Suprapubic skin (tissue), 4 donors: ENCODE measurements around the gene INSC. TPM values are rescaled to one million over a fixed set of nuclear protein-coding genes. Genes with fewer than 3 reads are reported as not detected.

ENCODE experiments used
- DNase-seq, 2 donors: peaks; one replicate each; pipeline ENCODE4 v3.0.0-alpha.2; 2019; ENCODE audit warnings: low spot score in 2 of 2
- H3K27ac ChIP-seq: fragments of 200-600 bp; sonication (generic); one replicate; pipeline ENCODE4 v1.5.1; 2019
- H3K27me3 ChIP-seq: fragments of 200-600 bp; sonication (generic); one replicate; pipeline ENCODE4 v1.5.1; 2019
- H3K36me3 ChIP-seq: fragments of 200-600 bp; sonication (generic); one replicate; pipeline ENCODE4 v1.5.1; 2019
- H3K4me1 ChIP-seq: fragments of 200-600 bp; sonication (generic); one replicate; pipeline ENCODE4 v1.5.1; 2019
- H3K4me3 ChIP-seq: fragments of 200-600 bp; sonication (generic); one replicate; pipeline ENCODE4 v1.5.1; 2019; ENCODE audit warnings: mild to moderate bottlenecking
- H3K9me3 ChIP-seq: fragments of 200-600 bp; sonication (generic); one replicate; pipeline ENCODE4 v1.5.1; 2019
- EP300 ChIP-seq: sonication (generic); formaldehyde crosslinking; IDR thresholded peaks from one replicate; pipeline ENCODE4 v1.6.1; 2017; ENCODE audit warnings: antibody characterized with exemption
- POLR2A ChIP-seq, 2 donors: fragments of 450-650 bp; IDR thresholded peaks; one replicate each; pipeline ENCODE4 v1.6.1; 2017; ENCODE audit warnings: antibody characterized with exemption in 2 of 2, mild to moderate bottlenecking in 2 of 2, moderate library complexity in 2 of 2
- POLR2AphosphoS5 ChIP-seq, 3 donors: sonication (generic); formaldehyde crosslinking; IDR thresholded peaks; one replicate each; pipeline ENCODE4 v1.6.1; 2017; ENCODE audit warnings: antibody characterized with exemption in 3 of 3
- WGBS: methylation state at CpG from one replicate; pipeline ENCODE4 v1.1.5; 2018; 5-methylcytosine and 5-hydroxymethylcytosine counted together
- total RNA-seq, 4 donors: library from RNA; depleted of rRNA; stranded (reverse); fragments of >200 nt; gene quantifications; one replicate each; pipeline ENCODE4 v1.1.0, GENCODE V29; 2016
- TF ChIP-seq, protein P1 (sequence below), 2 donors: fragments of 200-600 bp in 1 of 2; fragments of 450-650 bp in 1 of 2; sonication (generic) in 1 of 2; IDR thresholded peaks; one replicate each; pipeline ENCODE4 v1.5.1; 2016 to 2019; ENCODE audit warnings: antibody characterized with exemption in 2 of 2, mild to moderate bottlenecking in 1 of 2, moderate library complexity in 1 of 2

The INSC gene
- total RNA-seq, 4 donors from 2014 or later: 0.16 to 0.34 (median 0.32) TPM; not detected in 1

DNA sequence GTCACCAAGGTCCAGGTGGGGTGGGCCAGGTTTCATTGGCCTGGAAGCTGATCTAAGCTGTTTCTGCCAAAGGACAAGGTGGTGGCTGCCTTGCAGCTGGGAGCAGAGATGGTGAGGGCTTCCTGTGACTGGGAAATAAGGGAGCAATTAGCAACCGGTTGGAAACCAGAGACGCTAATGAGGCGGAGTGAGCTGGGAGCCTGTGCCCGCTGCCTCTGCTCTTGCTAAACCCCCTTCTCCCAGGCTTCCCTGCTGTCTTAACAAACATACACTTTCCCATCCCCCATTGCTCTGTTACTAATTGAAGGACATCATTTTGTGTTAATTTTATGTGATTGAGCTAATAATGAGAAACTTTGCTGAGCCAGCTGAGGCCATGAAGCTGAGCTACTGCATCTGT is 121.8 kb downstream of the INSC start:
- Histone ChIP-seq H3K27me3 (no peaks in the 10 kb centered on the region), H3K27ac (no peak overlapping the region), H3K36me3 (no peaks in the 10 kb centered on the region), H3K9me3 (no peaks in the 10 kb centered on the region), H3K4me1 (no peaks in the 10 kb centered on the region), H3K4me3 (no peak overlapping the region)
- no peak for DNase-seq
- TF ChIP-seq POLR2A (IDR thresholded peaks at IDR 0.05) (no peak), EP300 (no peak), POLR2AphosphoS5 (IDR thresholded peaks at IDR 0.05) (no peak)
- TF ChIP-seq, protein P1, sequence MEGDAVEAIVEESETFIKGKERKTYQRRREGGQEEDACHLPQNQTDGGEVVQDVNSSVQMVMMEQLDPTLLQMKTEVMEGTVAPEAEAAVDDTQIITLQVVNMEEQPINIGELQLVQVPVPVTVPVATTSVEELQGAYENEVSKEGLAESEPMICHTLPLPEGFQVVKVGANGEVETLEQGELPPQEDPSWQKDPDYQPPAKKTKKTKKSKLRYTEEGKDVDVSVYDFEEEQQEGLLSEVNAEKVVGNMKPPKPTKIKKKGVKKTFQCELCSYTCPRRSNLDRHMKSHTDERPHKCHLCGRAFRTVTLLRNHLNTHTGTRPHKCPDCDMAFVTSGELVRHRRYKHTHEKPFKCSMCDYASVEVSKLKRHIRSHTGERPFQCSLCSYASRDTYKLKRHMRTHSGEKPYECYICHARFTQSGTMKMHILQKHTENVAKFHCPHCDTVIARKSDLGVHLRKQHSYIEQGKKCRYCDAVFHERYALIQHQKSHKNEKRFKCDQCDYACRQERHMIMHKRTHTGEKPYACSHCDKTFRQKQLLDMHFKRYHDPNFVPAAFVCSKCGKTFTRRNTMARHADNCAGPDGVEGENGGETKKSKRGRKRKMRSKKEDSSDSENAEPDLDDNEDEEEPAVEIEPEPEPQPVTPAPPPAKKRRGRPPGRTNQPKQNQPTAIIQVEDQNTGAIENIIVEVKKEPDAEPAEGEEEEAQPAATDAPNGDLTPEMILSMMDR (IDR thresholded peaks at IDR 0.05): no peak
- 66% methylated on average over 3 of the region's 4 CpGs for WGBS

DNA sequence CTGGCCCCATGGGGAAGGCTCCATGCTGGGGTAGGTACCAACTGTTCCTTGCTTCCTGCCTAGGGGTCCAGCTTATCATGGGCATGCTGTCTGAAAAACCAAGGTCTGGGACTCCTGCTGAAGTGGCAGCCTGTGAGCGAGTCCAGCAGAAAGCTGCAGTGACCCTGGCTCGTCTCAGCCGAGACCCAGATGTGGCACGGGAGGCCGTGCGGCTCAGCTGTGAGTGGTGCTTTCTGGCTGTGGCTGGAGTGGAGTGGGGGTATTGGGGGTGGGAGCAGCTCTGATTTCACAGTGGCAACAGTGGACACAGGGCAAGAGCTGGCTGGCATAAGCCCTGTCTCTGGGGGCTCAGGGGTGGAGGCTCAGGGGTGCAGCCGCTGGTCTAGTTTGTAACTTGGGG is 124.1 kb downstream of the INSC start:
- H3K4me1 ChIP-seq: no peaks in the 10 kb centered on the region
- WGBS: 89% methylated on average over 7 of the region's 7 CpGs
- H3K27ac ChIP-seq: no peak overlapping the region
- H3K4me3 ChIP-seq: no peak overlapping the region
- H3K36me3 ChIP-seq: no peaks in the 10 kb centered on the region
- DNase-seq: no peak
- TF ChIP-seq POLR2AphosphoS5 (IDR thresholded peaks at IDR 0.05) (no peak), POLR2A (IDR thresholded peaks at IDR 0.05) (no peak), EP300 (no peak)
- TF ChIP-seq, protein P1 (IDR thresholded peaks at IDR 0.05): no peak
- no peaks in the 10 kb centered on the region for H3K27me3 ChIP-seq
- H3K9me3 ChIP-seq: no peaks in the 10 kb centered on the region

DNA sequence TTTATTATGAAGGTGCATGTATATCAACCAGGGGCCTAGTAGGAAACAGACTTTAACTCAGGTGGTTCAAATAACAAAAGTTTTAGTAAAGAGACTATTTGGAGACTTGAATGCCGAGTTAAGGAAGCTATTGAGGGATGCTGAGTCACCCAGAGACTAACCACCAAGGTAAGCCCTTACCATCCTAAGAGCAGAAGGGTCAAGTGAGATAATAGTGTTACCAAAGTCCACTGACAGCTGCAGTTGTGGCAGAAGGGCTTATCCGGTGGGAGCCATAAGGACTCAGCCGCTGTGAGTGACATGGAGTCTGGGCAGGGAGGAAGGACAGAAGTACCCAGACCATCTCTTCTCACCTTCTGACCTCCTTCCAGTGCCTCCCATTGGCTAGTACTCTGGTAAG is 134.0 kb downstream of the INSC start:
- no peaks in the 10 kb centered on the region for H3K9me3 ChIP-seq
- no peak for DNase-seq
- no peak overlapping the region for H3K4me3 ChIP-seq
- TF ChIP-seq POLR2AphosphoS5 (IDR thresholded peaks at IDR 0.05) (no peak), EP300 (no peak), POLR2A (IDR thresholded peaks at IDR 0.05) (no peak)
- TF ChIP-seq, protein P1 (IDR thresholded peaks at IDR 0.05): no peak
- H3K36me3 ChIP-seq: no peaks in the 10 kb centered on the region
- H3K4me1 ChIP-seq: no peaks in the 10 kb centered on the region
- 94% methylated on average over 3 of the region's 3 CpGs for WGBS
- H3K27ac ChIP-seq: no peak overlapping the region
- no peaks in the 10 kb centered on the region for H3K27me3 ChIP-seq

DNA sequence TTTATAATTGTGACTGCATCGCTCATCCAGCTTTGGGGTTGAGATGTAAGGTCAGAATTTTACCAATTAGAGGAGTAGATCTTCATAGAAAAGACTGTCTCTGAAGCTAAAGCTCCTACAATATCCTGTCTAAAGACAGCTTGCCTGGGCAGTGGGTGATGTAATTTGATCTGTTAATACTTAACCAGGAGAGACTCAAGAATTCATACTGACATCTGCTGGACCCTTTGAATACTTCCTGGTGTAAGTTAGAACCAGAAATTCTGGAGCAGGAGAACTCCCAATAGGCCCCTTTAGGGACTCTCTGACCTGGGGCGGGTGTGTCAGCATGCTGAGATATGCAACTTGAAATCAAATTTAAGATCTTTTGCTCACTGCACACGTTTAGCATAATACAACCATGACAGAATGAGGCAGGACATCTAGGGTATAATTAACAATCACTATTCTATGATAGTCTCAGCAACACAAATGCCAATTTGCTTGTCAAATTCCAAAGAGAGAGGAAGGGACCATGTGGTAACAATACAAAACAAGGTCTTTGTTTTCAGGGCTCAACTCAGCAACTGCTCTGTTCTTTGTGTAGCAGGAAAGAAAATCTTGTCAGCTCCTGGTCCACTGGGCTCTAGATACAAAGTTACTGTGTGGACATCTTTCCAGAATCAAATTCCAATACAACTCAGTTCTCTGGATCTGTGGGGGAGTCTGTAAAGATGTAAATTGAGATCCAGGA is 143.9 kb downstream of the INSC start:
- Histone ChIP-seq H3K27ac (no peak overlapping the region), H3K9me3 (no peaks in the 10 kb centered on the region), H3K4me1 (no peaks in the 10 kb centered on the region), H3K4me3 (no peak overlapping the region), H3K27me3 (no peaks in the 10 kb centered on the region), H3K36me3 (no peaks in the 10 kb centered on the region)
- WGBS: 28% methylated on average over 3 of the region's 3 CpGs
- TF ChIP-seq, protein P1 (IDR thresholded peaks at IDR 0.05): no peak
- TF ChIP-seq EP300 (no peak), POLR2AphosphoS5 (IDR thresholded peaks at IDR 0.05) (no peak), POLR2A (IDR thresholded peaks at IDR 0.05) (no peak)
- DNase-seq: no peak

DNA sequence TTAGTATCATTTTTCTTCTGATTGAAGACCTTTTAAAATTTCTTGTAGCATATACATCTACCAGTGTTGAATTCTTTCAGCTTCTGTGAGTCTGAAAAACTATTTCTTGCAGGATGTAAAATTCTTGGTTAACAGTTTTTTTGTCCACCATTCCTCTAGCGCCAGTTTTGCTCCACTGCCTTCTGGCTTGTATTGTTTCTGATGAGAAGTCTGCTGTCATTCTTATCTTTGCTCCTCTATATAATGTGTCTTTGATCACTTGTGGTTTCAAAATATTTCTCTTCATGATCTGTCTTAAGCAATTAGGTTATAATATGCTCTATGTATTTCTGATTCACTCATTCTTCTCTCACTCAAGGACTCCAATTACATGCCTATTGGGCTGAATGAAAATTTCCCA is 152.3 kb downstream of the INSC start:
- TF ChIP-seq POLR2A (IDR thresholded peaks at IDR 0.05) (no peak), EP300 (no peak), POLR2AphosphoS5 (IDR thresholded peaks at IDR 0.05) (no peak)
- TF ChIP-seq, protein P1 (IDR thresholded peaks at IDR 0.05): no peak
- 95% methylated on average over 1 of the region's 1 CpG for WGBS
- H3K9me3 ChIP-seq: peaks cover 3% of the 10 kb centered on the region
- no peak for DNase-seq
- no peaks in the 10 kb centered on the region for H3K4me1 ChIP-seq
- H3K27me3 ChIP-seq: no peaks in the 10 kb centered on the region
- H3K27ac ChIP-seq: no peak overlapping the region
- no peak overlapping the region for H3K4me3 ChIP-seq
- no peaks in the 10 kb centered on the region for H3K36me3 ChIP-seq
